GM12878 (cell line): Measurements from ENCODE around the gene GPSM3. TPM values are rescaled to one million over a fixed set of nuclear protein-coding genes. Genes with fewer than 3 reads are reported as not detected.

Source experiments
- ATAC-seq: fragments of 200-7000 bp; cut with Tn5 transposase; 3 replicates; pipeline ENCODE4 v1.9.1; 2020; ENCODE audit warnings: mild to moderate bottlenecking, moderate library complexity
- BruUV-seq: library from RNA; stranded (reverse); fragments of 400-500 nt; replicated peaks from 2 replicates; lab custom pipeline; 2021; lab: Mats Ljungman, UMichigan
- CTCF ChIA-PET: fragments of 300-600 bp; sonication (Branson Sonifier 250); formaldehyde crosslinking; extraction: SDS; loops from one replicate; lab custom pipeline; 2021; ENCODE audit warnings: inconsistent platforms; lab: Yijun Ruan, JAX
- POLR2A ChIA-PET: fragments of 350-600 bp; formaldehyde crosslinking; extraction: SDS; loops from one replicate; lab custom pipeline; 2021; ENCODE audit warnings: inconsistent platforms; lab: Charles Lee
- RAD21 ChIA-PET: fragments of 300-600 bp; sonication (Branson Sonifier 250); formaldehyde crosslinking; loops from one replicate; lab custom pipeline; 2023; ENCODE audit warnings: antibody characterized with exemption; ENCODE audit not compliant: unreplicated experiment; lab: Charles Lee
- SMC1A ChIA-PET: fragments of 300-600 bp; sonication (Branson Sonifier 250); formaldehyde crosslinking; loops from one replicate; lab custom pipeline; 2023; ENCODE audit not compliant: unreplicated experiment, uncharacterized antibody; lab: Charles Lee
- DNase-seq: peaks from one replicate; pipeline ENCODE4 v3.0.0-alpha.2; 2011; ENCODE audit warnings: low read depth, low spot score
- FAIRE-seq: peaks from 3 replicates; lab custom pipeline; 2011; peaks lifted over from hg19 to GRCh38; lab: Jason Lieb, UNC
- H2AFZ ChIP-seq: 2 replicates; pipeline ENCODE4 v1.6.0; 2011; ENCODE audit warnings: low read depth, low read length, control low read depth; ENCODE audit not compliant: control insufficient read depth
- H3K27ac ChIP-seq: 2 replicates; pipeline ENCODE4 v1.5.1; 2011; ENCODE audit warnings: control low read depth; ENCODE audit not compliant: control insufficient read depth, insufficient read depth
- H3K27me3 ChIP-seq, 2 experiments: replicated peaks in 1 of 2; 2 replicates each; pipeline versions ENCODE4 v1.6.0 to v1.6.1; 2011; ENCODE audit warnings: low read length in 1 of 2; ENCODE audit not compliant: control insufficient read depth in 2 of 2, insufficient read depth in 2 of 2
- H3K36me3 ChIP-seq, 2 experiments: 2 replicates each; pipeline ENCODE4 v1.5.1; 2011; ENCODE audit warnings: low read length in 1 of 2; ENCODE audit not compliant: control insufficient read depth in 2 of 2, insufficient read depth in 2 of 2
- H3K4me1 ChIP-seq: 2 replicates; pipeline ENCODE4 v1.6.1; 2011; ENCODE audit warnings: mild to moderate bottlenecking, low read length, moderate library complexity, mixed read lengths; ENCODE audit not compliant: control insufficient read depth, insufficient read depth
- H3K4me2 ChIP-seq: 2 replicates; pipeline ENCODE4 v1.6.0; 2011; ENCODE audit warnings: control low read depth; ENCODE audit not compliant: control insufficient read depth, insufficient read depth
- H3K4me3 ChIP-seq: fragments of 200-600 bp; sonication (generic); 2 replicates; pipeline ENCODE4 v1.5.1; 2016
- H3K79me2 ChIP-seq: 2 replicates; pipeline ENCODE4 v1.6.0; 2011; ENCODE audit warnings: low read length; ENCODE audit not compliant: control insufficient read depth, insufficient read depth
- H3K9ac ChIP-seq: 2 replicates; pipeline ENCODE4 v1.8.0; 2011; ENCODE audit warnings: low read length, control low read depth, mixed read lengths; ENCODE audit not compliant: control insufficient read depth, insufficient read depth
- H3K9me3 ChIP-seq: replicated peaks from 3 replicates; pipeline ENCODE4 v1.5.1; 2011; ENCODE audit warnings: mild to moderate bottlenecking, low read length; ENCODE audit not compliant: control insufficient read depth, insufficient read depth
- H4K20me1 ChIP-seq: 2 replicates; pipeline ENCODE4 v1.6.0; 2011; ENCODE audit not compliant: control insufficient read depth, insufficient read depth
- ATF7 ChIP-seq: fragments of 450-650 bp; IDR thresholded peaks from 2 replicates; pipeline ENCODE4 v1.6.1; 2016; ENCODE audit warnings: low read depth, mild to moderate bottlenecking
- BMI1 ChIP-seq: fragments of 450-650 bp; IDR thresholded peaks from 2 replicates; pipeline ENCODE4 v1.6.1; 2016; ENCODE audit warnings: mild to moderate bottlenecking, moderate library complexity, borderline replicate concordance
- CBX5 ChIP-seq: sonication (generic); IDR thresholded peaks from 2 replicates; pipeline ENCODE4 v1.6.1; 2016; ENCODE audit warnings: low read depth, moderate library complexity, mild to moderate bottlenecking, inconsistent platforms
- EED ChIP-seq: sonication (generic); IDR thresholded peaks from 2 replicates; pipeline ENCODE4 v1.6.1; 2016; ENCODE audit warnings: antibody characterized with exemption, low read depth
- EZH2 ChIP-seq: IDR thresholded peaks from 2 replicates; pipeline ENCODE4 v1.6.1; 2012; ENCODE audit warnings: low read depth, mild to moderate bottlenecking, control low read depth, inconsistent platforms, low read length, borderline replicate concordance; ENCODE audit not compliant: control insufficient read depth
- FOXM1 ChIP-seq: IDR thresholded peaks from 2 replicates; pipeline ENCODE4 v1.6.1; 2012; ENCODE audit warnings: low read depth, mild to moderate bottlenecking, inconsistent platforms, low read length, moderate library complexity
- HDAC6 ChIP-seq: fragments of 200-600 bp; sonication (generic); IDR thresholded peaks from one replicate; pipeline ENCODE4 v1.8.0; 2017; ENCODE audit warnings: antibody characterized with exemption; ENCODE audit not compliant: unreplicated experiment
- MTA2 ChIP-seq: fragments of 450-650 bp; IDR thresholded peaks from 2 replicates; pipeline ENCODE4 v1.6.1; 2016; ENCODE audit warnings: low read depth, mild to moderate bottlenecking, moderate library complexity
- NBN ChIP-seq: fragments of 450-650 bp; IDR thresholded peaks from 2 replicates; pipeline ENCODE4 v1.6.1; 2016
- POLR2AphosphoS2 ChIP-seq: IDR thresholded peaks from 2 replicates; pipeline ENCODE4 v1.6.1; 2011; ENCODE audit warnings: low read depth, mild to moderate bottlenecking, low read length, improper control_type of control experiment, moderate library complexity
- SIN3A ChIP-seq: IDR thresholded peaks from 2 replicates; pipeline ENCODE4 v1.6.1; 2012; ENCODE audit warnings: low read depth, low read length, improper control_type of control experiment
- SMARCA5 ChIP-seq: fragments of 450-650 bp; IDR thresholded peaks from 2 replicates; pipeline ENCODE4 v1.6.1; 2017; ENCODE audit warnings: mild to moderate bottlenecking
- STAT1 ChIP-seq: fragments of 450-650 bp; conservative IDR thresholded peaks from 2 replicates; pipeline ENCODE4 v1.6.1; 2014; ENCODE audit warnings: antibody characterized with exemption, mild to moderate bottlenecking
- SUPT20H ChIP-seq: IDR thresholded peaks from 2 replicates; pipeline ENCODE4 v1.6.1; 2011; ENCODE audit warnings: low read depth, mild to moderate bottlenecking, low read length, moderate library complexity, borderline replicate concordance; ENCODE audit not compliant: control insufficient read depth
- SUZ12 ChIP-seq: fragments of 200-600 bp; sonication (generic); IDR thresholded peaks from one replicate; pipeline ENCODE4 v1.6.1; 2018; ENCODE audit warnings: antibody characterized with exemption, mild to moderate bottlenecking; ENCODE audit not compliant: unreplicated experiment
- TAF1 ChIP-seq: IDR thresholded peaks from 2 replicates; pipeline ENCODE4 v1.6.1; 2011; ENCODE audit warnings: mild to moderate bottlenecking, low read depth, low read length, borderline replicate concordance
- TARDBP ChIP-seq: IDR thresholded peaks from 2 replicates; pipeline ENCODE4 v1.6.1; 2016; ENCODE audit warnings: borderline replicate concordance
- ZZZ3 ChIP-seq: IDR thresholded peaks from 2 replicates; pipeline ENCODE4 v1.6.1; 2011; ENCODE audit warnings: low read depth; ENCODE audit not compliant: control insufficient read depth, insufficient read length
- WGBS: methylation state at CpG from one replicate; pipeline ENCODE4 v1.1.6; 2016; ENCODE audit warnings: low lambda C conversion rate; ENCODE audit not compliant: insufficient replicate concordance, insufficient coverage; ENCODE audit errors: missing lambda C conversion rate; 5-methylcytosine and 5-hydroxymethylcytosine counted together
- in situ Hi-C: fragments of 300-500 bp; cut with MboI; formaldehyde crosslinking; loops from 9 replicates; pipeline ENCODE4 v1.14.3; 2018; ENCODE audit warnings: mixed read lengths
- intact Hi-C: fragments of 100-400 bp; cut with micrococcal nuclease; formaldehyde crosslinking; loops from one replicate; pipeline ENCODE4 v1.14.2; 2022; ENCODE audit not compliant: unreplicated experiment
- polyA plus RNA-seq, 11 experiments: library from polyadenylated mRNA; depleted of rRNA in 4 of 11; unstranded in 6 of 11; stranded (reverse) in 5 of 11; fragments of >200 nt; fragmentation: Nextera tagmentation in 4 of 11; fragmentation: Illumina TruSeq in 1 of 11; extraction: Ambion mirVana in 4 of 11; extraction: Trizol in 1 of 11; gene quantifications; 1 replicate in 1 of 11; 2 replicates in 10 of 11; pipeline versions ENCODE4 v1.2.1 to v1.2.3, GENCODE V29; 2011 to 2016; ENCODE audit warnings: inconsistent platforms in 2 of 11, missing spikeins in 2 of 11, low read depth in 1 of 11
- total RNA-seq, 4 experiments: library from RNA; depleted of rRNA in 3 of 4; stranded (reverse); fragments of >200 nt in 3 of 4; fragmentation: Illumina TruSeq in 1 of 4; extraction: Trizol in 1 of 4; gene quantifications; 2 replicates each; pipeline versions ENCODE4 v1.2.1 to v1.2.3, GENCODE V29; 2013 to 2021
- TF ChIP-seq, protein P1 (sequence below): IDR thresholded peaks from 2 replicates; pipeline ENCODE4 v1.6.1; 2011; ENCODE audit warnings: low read depth, low read length, improper control_type of control experiment, borderline replicate concordance
- TF ChIP-seq, protein P2 (sequence below): fragments of 450-650 bp; IDR thresholded peaks from 2 replicates; pipeline ENCODE4 v1.6.1; 2016; ENCODE audit warnings: mild to moderate bottlenecking

GPSM3 gene
- total and polyA plus RNA-seq, 10 of the 15 experiments (the other 5 are each of a cell fraction or from before 2014, with no cell fraction given): 22.0 to 137 (median 113) TPM

DNA sequence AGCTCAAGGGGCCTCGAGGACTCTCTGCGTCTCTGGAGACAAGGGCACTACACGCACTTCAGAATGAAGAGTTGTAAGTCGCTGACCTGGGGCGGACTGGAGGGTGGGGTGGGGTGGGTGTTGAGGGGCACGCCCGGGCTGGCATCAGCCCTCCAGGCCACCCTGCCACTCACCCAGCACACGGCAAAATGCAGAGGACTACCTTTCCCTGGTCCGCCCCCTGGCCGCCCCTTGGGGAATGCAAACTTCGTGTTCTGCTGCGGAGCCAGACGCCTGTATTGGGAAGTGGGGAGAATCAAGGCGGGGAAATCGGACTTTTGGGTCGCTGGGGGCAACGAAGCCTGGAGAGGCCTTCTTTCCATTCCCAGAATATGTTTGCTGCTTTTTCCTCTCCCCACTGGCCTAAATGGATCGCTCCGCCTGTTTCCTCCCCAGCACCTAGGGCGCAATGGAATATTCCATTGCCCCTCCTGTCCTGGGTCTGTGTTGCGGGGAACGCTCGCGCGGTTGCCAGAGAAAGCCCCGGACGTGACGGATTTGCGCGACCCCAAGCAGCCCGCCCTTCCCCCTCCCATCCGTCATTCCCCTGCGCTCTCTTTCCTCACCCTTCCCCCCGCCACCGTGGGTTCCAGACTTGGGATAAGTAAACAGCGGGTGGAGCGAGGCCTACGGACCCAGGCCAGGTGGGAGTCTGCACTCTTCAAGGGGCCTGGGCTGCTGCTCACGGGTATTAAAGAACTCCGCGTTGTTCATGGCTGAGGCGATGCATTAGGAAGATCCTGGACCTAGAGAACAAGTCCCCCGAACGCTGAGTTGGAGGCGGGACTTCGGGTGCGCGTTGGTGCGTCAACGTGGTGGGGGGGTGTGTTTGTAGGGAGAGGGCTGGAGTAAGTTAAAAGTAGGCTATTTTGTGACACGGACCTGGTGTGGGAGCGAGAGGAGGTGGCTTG lies 38.6 kb downstream of the GPSM3 start, which contains the start of gene PPT2 (continued):
- TF ChIP-seq ATF7: peak; percentile 96
- TF ChIP-seq, protein P1, sequence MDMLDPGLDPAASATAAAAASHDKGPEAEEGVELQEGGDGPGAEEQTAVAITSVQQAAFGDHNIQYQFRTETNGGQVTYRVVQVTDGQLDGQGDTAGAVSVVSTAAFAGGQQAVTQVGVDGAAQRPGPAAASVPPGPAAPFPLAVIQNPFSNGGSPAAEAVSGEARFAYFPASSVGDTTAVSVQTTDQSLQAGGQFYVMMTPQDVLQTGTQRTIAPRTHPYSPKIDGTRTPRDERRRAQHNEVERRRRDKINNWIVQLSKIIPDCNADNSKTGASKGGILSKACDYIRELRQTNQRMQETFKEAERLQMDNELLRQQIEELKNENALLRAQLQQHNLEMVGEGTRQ: no peak

DNA sequence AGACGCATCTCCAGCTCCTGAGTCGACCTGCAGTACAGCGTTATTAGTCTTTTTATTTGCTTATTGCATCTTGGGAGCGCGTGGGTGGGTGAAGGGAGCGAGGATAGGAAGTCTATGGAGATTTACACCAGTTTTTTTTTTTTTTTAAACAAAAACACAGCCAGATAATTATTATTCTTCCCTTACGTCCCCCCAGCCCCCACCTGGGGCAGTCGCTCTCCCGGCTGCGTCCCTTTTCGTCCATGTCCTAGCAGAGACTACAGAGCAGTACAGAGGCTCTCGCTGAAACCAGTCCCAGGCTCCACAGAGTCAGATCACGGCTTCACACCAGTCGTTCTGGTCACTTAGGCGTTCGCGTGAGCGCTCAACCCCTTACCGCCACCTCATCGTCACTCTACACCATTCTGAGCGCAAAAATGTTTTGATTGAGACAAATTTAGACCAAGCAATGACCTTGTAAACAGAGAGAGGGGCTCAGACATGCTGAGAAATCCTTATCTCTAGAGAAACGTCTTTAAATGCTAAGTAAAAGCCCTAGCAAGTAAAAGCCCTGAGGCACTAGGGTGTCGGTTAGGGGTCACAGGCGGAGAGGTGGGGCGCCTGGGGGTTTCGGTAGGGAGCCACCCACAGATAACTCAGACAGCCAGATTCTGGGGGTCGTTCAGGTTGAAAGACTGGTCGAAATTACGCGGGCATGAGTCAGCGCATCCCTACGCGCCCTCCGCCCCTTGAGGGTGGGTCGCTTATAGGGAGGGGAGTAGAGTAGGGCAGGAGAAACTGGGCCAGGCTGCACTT lies 39.5 kb downstream of the GPSM3 start:
- intact Hi-C loops (loop anchor here (10.0 kb wide), 1 partner anchor 108 kb away; no protein-coding TSS in a partner anchor), in situ Hi-C loops (no loop called here)
- ChIA-PET POLR2A (interaction anchor here (0.6 to 1.0 kb wide), 3 partner anchors 22 to 1332 kb away, joined by 3 to 8 read pairs (median 4); no protein-coding TSS in a partner anchor), SMC1A (no interaction called here), RAD21 (interaction anchor here (1.2 kb wide), 1 partner anchor 38 kb away, joined by 3 read pairs; the partner anchor contains the start of gene PBX2), CTCF (interaction anchor here (1.5 kb wide), 1 partner anchor 34 kb away, joined by 4 read pairs; no protein-coding TSS in a partner anchor)
- Histone ChIP-seq H3K36me3 (no peaks in the 10 kb centered on the region; a peak in 2 of 4 replicates), H4K20me1 (no peaks in the 10 kb centered on the region), H3K4me3 (no peak overlapping the region), H3K27ac (no peak overlapping the region), H3K4me2 (no peak overlapping the region; the same call in 1 of the 2 replicates), H3K9ac (no peak overlapping the region), H3K27me3 (peaks cover 7 to 8% of the 10 kb centered on the region in 2 experiments), H3K4me1 (peaks cover 3% of the 10 kb centered on the region; the same call in 1 of the 2 replicates), H2AFZ (no peak overlapping the region), H3K9me3 (no peaks in the 10 kb centered on the region; the same call in 2 of the 3 replicates), H3K79me2 (no peaks in the 10 kb centered on the region)
- BruUV-seq: no TSS peak
- 31% methylated on average over 35 of the region's 35 CpGs for WGBS
- ATAC-seq (no peak), DNase-seq (no peak), FAIRE-seq (no peak)
- TF ChIP-seq TARDBP (no peak), CBX5 (no peak), SMARCA5 (no peak), ZZZ3 (no peak), SIN3A (no peak), FOXM1 (no peak), STAT1 (no peak), SUZ12 (no peak), POLR2AphosphoS2 (no peak), EZH2 (no peak), BMI1 (no peak), NBN (no peak), HDAC6 (no peak), MTA2 (no peak), EED (no peak), SUPT20H (no peak), TAF1 (no peak)
- TF ChIP-seq, protein P2, sequence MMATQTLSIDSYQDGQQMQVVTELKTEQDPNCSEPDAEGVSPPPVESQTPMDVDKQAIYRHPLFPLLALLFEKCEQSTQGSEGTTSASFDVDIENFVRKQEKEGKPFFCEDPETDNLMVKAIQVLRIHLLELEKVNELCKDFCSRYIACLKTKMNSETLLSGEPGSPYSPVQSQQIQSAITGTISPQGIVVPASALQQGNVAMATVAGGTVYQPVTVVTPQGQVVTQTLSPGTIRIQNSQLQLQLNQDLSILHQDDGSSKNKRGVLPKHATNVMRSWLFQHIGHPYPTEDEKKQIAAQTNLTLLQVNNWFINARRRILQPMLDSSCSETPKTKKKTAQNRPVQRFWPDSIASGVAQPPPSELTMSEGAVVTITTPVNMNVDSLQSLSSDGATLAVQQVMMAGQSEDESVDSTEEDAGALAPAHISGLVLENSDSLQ: no peak
